Left lung (tissue), 10 donors: ENCODE results near the gene P3H2. TPM values are rescaled to one million over a fixed set of nuclear protein-coding genes. Genes with fewer than 3 reads are reported as not detected.

Source experiments
- ATAC-seq: fragments of 200-7000 bp; cut with Tn5 transposase; one replicate; pipeline ENCODE4 v1.9.1; 2020; ENCODE audit warnings: moderate library complexity
- DNase-seq, 4 donors: peaks; one replicate each; pipeline ENCODE4 v3.0.0-alpha.2; 2013 to 2020
- H3K27ac ChIP-seq, 2 donors: fragments of 200-600 bp; sonication (generic) in 1 of 2; one replicate each; pipeline versions ENCODE4 v1.5.0 to v1.8.0; 2020 to 2021
- H3K27me3 ChIP-seq, 2 donors: fragments of 200-600 bp; sonication (generic) in 1 of 2; one replicate each; pipeline versions ENCODE4 v1.5.0 to v1.8.0; 2020 to 2021
- H3K36me3 ChIP-seq, 2 donors: fragments of 200-600 bp; sonication (generic) in 1 of 2; one replicate each; pipeline versions ENCODE4 v1.5.0 to v1.8.0; 2020 to 2021
- H3K4me1 ChIP-seq, 2 donors: fragments of 200-600 bp; one replicate each; pipeline ENCODE4 v1.8.0; 2021
- H3K4me3 ChIP-seq, 2 donors: fragments of 200-600 bp; sonication (generic) in 1 of 2; one replicate each; pipeline versions ENCODE4 v1.5.0 to v1.8.0; 2020 to 2021; ENCODE audit warnings: mild to moderate bottlenecking in 1 of 2
- H3K9me3 ChIP-seq, 2 donors: fragments of 200-600 bp; sonication (generic) in 1 of 2; one replicate each; pipeline versions ENCODE4 v1.5.0 to v1.8.0; 2020 to 2021
- intact Hi-C, 2 donors: fragments of 100-400 bp; cut with DNase I; formaldehyde crosslinking; loops; one replicate each; pipeline versions ENCODE4 v1.11.2 to v1.14.2; 2022
- polyA plus RNA-seq, 6 donors: library from polyadenylated mRNA; unstranded; fragments of 120-200 nt; gene quantifications; one replicate each; pipeline ENCODE4 v1.2.1, GENCODE V29; 2013; ENCODE audit not compliant: insufficient read length in 6 of 6
- total RNA-seq, 2 donors: library from RNA; stranded (reverse); fragmentation: NEBNext Ultra II Directional; extraction: Animal tissue kit (Norgen Biotek cat#: 25700); gene quantifications; one replicate each; pipeline ENCODE4 v1.2.1, GENCODE V29; 2021
- TF ChIP-seq, protein P1 (sequence below), 2 donors: fragments of 200-600 bp; sonication (generic) in 1 of 2; IDR thresholded peaks; one replicate each; pipeline versions ENCODE4 v1.5.0 to v1.8.0; 2021; ENCODE audit warnings: antibody characterized with exemption in 2 of 2
- donor health status: DM: no; HTN: yes; CAD: no.
- donor health status: DM: no; HTN: no; CAD: no.

P3H2 gene
- total and polyA plus RNA-seq, 8 donors: 29.1 to 50.7 (median 36.1) TPM

DNA sequence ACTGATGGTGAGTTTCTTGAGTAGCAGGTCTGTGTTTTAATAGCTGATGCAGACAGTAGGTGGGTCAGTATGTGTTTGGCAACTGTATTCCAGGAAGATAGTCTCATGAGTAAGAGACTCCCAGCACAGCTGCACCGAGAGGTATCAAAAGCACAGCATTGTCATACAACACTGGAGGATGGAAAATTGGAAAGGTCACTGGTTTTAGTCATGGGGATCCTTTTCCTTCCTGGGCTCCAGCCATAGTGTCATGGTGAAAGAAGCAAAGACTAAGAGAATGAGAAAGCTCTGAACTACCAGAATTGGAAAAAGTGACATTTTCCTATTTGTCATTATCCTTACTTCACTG lies 61.5 kb downstream of the P3H2 start:
- no peaks in the 10 kb centered on the region for H3K9me3 ChIP-seq
- H3K4me3 ChIP-seq: no peak overlapping the region
- TF ChIP-seq, protein P1, sequence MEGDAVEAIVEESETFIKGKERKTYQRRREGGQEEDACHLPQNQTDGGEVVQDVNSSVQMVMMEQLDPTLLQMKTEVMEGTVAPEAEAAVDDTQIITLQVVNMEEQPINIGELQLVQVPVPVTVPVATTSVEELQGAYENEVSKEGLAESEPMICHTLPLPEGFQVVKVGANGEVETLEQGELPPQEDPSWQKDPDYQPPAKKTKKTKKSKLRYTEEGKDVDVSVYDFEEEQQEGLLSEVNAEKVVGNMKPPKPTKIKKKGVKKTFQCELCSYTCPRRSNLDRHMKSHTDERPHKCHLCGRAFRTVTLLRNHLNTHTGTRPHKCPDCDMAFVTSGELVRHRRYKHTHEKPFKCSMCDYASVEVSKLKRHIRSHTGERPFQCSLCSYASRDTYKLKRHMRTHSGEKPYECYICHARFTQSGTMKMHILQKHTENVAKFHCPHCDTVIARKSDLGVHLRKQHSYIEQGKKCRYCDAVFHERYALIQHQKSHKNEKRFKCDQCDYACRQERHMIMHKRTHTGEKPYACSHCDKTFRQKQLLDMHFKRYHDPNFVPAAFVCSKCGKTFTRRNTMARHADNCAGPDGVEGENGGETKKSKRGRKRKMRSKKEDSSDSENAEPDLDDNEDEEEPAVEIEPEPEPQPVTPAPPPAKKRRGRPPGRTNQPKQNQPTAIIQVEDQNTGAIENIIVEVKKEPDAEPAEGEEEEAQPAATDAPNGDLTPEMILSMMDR (IDR thresholded peaks at IDR 0.05): no peak
- no peaks in the 10 kb centered on the region for H3K36me3 ChIP-seq
- no peak for ATAC-seq
- H3K27ac ChIP-seq: no peak overlapping the region
- H3K4me1 ChIP-seq: no peaks in the 10 kb centered on the region
- intact Hi-C loops: no loop called here
- DNase-seq: no peak
- no peaks in the 10 kb centered on the region for H3K27me3 ChIP-seq

DNA sequence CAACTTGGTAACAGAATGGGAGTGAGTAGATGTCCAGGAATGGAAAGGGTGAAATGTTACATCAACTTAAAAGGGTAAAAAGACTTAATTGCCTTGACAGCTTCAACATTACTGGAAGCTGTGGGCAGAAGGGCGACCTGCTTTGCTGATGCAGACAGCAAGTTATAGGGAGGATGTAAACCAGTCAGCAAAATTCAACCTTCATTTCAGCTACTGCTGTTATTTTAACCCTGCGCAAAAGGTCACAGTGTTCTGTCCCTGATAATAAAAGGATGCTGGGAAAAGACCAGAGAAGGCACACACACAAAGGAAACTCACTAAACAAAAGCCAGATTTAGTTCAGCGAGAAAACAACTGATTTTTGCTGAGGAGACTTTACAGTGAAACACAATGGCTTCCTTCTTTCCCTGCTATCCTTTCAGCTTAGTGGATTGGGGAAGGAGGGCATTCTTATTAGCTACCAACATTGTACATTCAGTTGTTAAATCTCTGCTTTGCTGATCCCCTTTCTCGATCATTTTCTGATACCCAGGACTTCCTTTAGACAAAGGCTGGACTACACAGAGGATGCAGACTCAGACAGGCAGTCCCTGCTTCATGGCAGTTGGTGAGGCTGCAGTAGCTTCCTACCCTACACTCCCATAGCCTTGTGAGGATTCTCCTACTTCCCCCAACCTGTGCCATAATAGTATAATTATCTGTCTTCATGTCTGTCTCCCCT lies 62.0 kb downstream of the P3H2 start:
- ATAC-seq (peak; percentile 35), DNase-seq (no peak)
- intact Hi-C loops: no loop called here
- TF ChIP-seq, protein P1 (IDR thresholded peaks at IDR 0.05): no peak
- Histone ChIP-seq H3K4me3 (no peak overlapping the region), H3K36me3 (no peaks in the 10 kb centered on the region), H3K27ac (no peak overlapping the region), H3K9me3 (no peaks in the 10 kb centered on the region), H3K27me3 (no peaks in the 10 kb centered on the region), H3K4me1 (no peaks in the 10 kb centered on the region)

DNA sequence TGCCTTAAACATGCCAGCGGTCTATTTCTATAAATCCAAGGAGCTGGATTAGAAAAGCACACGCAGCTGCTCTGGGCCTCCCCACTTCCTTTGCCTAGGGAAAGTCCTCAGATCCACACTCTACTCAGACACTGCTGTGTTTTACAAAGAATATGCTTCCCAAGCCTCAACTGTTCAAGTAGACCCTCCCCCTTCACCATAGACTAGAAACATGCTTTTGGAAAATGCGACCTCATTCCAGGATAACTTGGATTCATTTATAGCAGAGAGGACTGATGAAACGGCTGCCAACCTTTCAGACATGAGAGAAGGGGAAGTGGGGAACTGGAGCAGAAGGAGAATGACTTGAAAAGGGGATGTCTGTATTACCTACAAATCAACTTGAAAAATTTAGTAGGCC lies 64.0 kb downstream of the P3H2 start:
- Histone ChIP-seq H3K27me3 (no peaks in the 10 kb centered on the region), H3K27ac (no peak overlapping the region), H3K36me3 (no peaks in the 10 kb centered on the region), H3K4me3 (no peak overlapping the region), H3K9me3 (no peaks in the 10 kb centered on the region), H3K4me1 (no peaks in the 10 kb centered on the region)
- DNase-seq: no peak
- TF ChIP-seq, protein P1 (IDR thresholded peaks at IDR 0.05): no peak
- intact Hi-C loops: no loop called here
- no peak for ATAC-seq

DNA sequence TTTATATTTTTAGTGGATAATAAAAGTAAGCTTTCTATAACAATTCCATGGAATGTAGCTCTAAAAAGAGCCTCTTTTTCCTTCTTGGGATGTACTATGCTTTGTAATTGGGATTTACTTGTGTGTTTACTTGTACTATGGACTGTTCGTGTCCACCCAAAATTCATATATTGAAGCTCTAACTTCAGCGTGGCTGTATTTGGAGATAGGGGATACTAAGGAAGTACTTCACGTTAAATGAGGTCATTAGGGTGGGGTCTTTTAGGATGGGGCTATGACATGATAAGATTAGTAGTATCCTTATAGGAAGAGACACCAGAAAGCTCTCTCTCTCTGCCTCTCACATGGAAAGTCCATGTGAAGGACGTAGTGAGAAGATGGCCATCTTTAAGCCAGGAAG lies 64.9 kb downstream of the P3H2 start:
- H3K36me3 ChIP-seq: no peaks in the 10 kb centered on the region
- DNase-seq (no peak), ATAC-seq (no peak)
- TF ChIP-seq, protein P1 (IDR thresholded peaks at IDR 0.05): no peak
- no peaks in the 10 kb centered on the region for H3K4me1 ChIP-seq
- H3K27me3 ChIP-seq: no peaks in the 10 kb centered on the region
- intact Hi-C loops: no loop called here
- H3K9me3 ChIP-seq: no peaks in the 10 kb centered on the region
- no peak overlapping the region for H3K27ac ChIP-seq
- H3K4me3 ChIP-seq: no peak overlapping the region

DNA sequence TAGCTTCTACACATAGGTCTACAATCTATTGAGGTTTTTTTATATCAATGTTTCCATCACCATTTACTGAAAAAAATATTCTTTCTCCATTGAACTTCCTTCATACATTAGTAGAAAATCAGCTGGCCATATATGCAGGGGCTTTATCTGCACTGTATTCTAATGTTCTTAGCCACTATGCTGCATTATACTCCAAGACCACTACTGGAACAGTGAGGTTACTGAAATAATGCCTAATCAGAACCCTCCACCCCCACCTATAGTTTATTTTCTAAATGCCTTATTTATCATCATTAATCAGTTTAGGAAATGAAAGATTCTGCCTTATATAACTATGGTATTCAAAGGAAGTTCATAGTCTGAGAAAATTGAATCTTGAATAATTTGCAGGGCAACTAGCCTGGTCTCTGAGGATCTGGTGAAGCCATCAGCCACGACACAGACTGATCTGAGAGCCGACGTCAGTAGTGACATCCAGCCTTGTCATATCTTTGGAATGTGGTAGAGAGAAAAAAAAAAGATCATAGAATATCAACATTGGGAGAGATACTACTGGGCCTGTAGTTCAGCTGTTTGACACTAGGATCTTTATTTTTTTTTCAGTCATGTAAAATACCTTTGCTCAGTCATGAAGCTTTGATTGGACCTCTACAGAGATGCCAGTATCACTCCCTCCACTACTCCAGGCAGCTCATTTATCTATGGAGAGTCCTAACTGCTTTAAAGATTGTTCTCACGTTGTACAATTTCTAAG lies 66.6 kb downstream of the P3H2 start:
- ATAC-seq: no peak
- Histone ChIP-seq H3K27ac (no peak overlapping the region), H3K36me3 (no peaks in the 10 kb centered on the region), H3K27me3 (no peaks in the 10 kb centered on the region), H3K4me1 (no peaks in the 10 kb centered on the region), H3K4me3 (no peak overlapping the region), H3K9me3 (no peaks in the 10 kb centered on the region)
- no peak for DNase-seq
- intact Hi-C loops: no loop called here
- TF ChIP-seq, protein P1 (IDR thresholded peaks at IDR 0.05): no peak
